GM06990 (cell line): ENCODE results near the gene SLC5A6.

Experiments used
- DNase-seq: peaks from one replicate; pipeline ENCODE4 v3.0.0-alpha.2; 2011; ENCODE audit not compliant: insufficient read length; ENCODE audit errors: extremely low read depth
- H3K27me3 ChIP-seq: replicated peaks from 2 replicates; pipeline ENCODE4 v1.6.0; 2011; ENCODE audit warnings: low read length; ENCODE audit not compliant: control insufficient read depth, insufficient read depth
- H3K36me3 ChIP-seq: 2 replicates; pipeline ENCODE4 v1.5.1; 2011; ENCODE audit warnings: low read length; ENCODE audit not compliant: control insufficient read depth, insufficient read depth
- H3K4me3 ChIP-seq: replicated peaks from 2 replicates; pipeline ENCODE4 v1.5.1; 2011; ENCODE audit warnings: low read depth, mild to moderate bottlenecking, control low read depth, low read length
- CTCF ChIP-seq: IDR thresholded peaks from 2 replicates; pipeline ENCODE4 v1.5.1; 2011; ENCODE audit warnings: low read length, control low read depth, mild to moderate bottlenecking, inconsistent platforms; ENCODE audit not compliant: insufficient read depth, poor library complexity, severe bottlenecking

Gene SLC5A6

GRCh38 chr2:27222407-27222806 lies 10.3 kb upstream of the SLC5A6 start:
- TF ChIP-seq CTCF, result no peak
- Histone ChIP-seq H3K36me3 (peaks cover 38% of the 10 kb centered on the region), H3K27me3 (no peaks in the 10 kb centered on the region), H3K4me3 (no peak overlapping the region)
- no peak for DNase-seq

- Histone ChIP-seq H3K4me3 (no peak overlapping the region), H3K36me3 (peaks cover 34% of the 10 kb centered on the region), H3K27me3 (no peaks in the 10 kb centered on the region)
- TF ChIP-seq CTCF, result no peak
- no peak for DNase-seq
Measured at GRCh38 chr2:27221166-27221565, 9.1 kb upstream of the SLC5A6 start.

DNA sequence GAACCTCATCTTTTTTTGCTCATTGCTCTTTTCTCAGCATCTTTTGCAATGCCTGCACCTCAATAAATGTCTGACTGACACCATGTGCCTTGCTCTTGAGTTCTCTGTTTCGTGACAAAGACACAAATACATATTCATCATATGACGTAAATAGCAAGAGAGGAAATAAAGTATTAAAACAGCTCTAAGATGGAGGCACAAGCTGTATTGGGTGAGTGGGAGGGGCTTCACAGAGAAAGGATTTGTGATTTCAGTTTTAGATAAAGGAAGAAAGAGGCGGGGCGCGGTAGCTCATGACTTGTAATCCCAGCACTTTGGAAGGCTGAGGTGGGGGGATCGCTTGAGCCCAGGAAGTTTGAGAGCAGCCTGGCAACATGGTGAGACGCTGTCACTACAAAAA lies 8.0 kb upstream of the SLC5A6 start:
- no peak overlapping the region for H3K4me3 ChIP-seq
- no peak for DNase-seq
- H3K36me3 ChIP-seq, result peaks cover 30% of the 10 kb centered on the region
- TF ChIP-seq CTCF, result no peak
- no peaks in the 10 kb centered on the region for H3K27me3 ChIP-seq

DNA sequence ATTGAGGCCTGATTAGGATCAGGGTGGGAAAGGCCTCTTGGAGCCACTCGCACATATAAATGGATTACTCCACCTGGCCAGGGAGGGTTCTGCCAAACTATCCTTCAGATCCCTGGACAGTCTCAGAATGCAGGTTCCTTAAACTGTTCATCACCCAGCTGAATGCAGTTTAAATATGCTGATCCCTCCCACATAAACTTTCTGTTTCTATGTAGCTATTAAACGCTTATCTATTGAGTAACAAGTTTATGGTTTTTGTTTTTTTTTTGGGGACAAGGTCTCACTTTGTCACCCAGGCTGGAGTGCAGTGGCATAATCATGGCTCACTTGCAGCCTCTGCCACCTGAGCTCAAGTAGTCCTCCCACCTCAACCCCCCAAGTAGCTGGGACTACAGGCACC lies 7.0 kb upstream of the SLC5A6 start:
- DNase-seq, result no peak
- TF ChIP-seq CTCF, result no peak
- Histone ChIP-seq H3K4me3 (no peak overlapping the region), H3K36me3 (peaks cover 24% of the 10 kb centered on the region), H3K27me3 (no peaks in the 10 kb centered on the region)

DNA sequence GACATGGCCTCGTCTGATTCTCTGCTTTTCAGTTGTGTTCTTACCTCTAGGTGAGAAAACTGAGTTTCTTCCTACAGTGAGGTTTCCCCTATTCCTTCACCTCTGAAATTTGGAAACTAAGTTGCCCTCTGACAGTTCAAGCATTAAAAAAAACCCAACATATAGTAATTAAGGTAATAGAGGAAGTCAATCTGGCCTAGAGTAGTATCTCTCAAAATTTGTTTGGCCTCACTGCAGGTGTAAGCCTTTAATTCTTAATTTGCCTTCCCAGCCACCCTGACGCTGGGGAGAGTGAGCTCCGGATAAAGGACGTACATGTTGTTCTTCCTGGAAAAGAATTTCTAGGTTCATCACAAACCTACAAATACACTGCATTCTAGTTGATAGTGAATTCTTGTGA lies 6.5 kb upstream of the SLC5A6 start:
- no peak for DNase-seq
- no peak for TF ChIP-seq CTCF
- Histone ChIP-seq H3K4me3 (peak overlapping the region; percentile 94), H3K27me3 (no peaks in the 10 kb centered on the region), H3K36me3 (peaks cover 21% of the 10 kb centered on the region)
